HUDEP-2 (cell line): Measurements from ENCODE around the gene DYNAP.
A peak's percentile ranks its signal among the peaks of the same experiment; 100 is the strongest.

ENCODE experiments used
- DNase-seq, 76 experiments: peaks; one replicate each; lab custom pipeline; 2025; ENCODE audit not compliant: unreplicated experiment in 76 of 76; lab: John Stamatoyannopoulos, UW

Gene DYNAP

GRCh38 chr18:54590945-54591344 lies at the start of gene DYNAP:
DYNAP (plus strand) TSS chr18:54591245; CDS start chr18:54591283, 38 bp downstream.
- no peak for DNase-seq

- no peak for DNase-seq
Measured at GRCh38 chr18:54551590-54551989, 39.5 kb upstream of the DYNAP start.

GRCh38 chr18:54555286-54555685 lies 35.8 kb upstream of the DYNAP start:
- DNase-seq = no peak

GRCh38 chr18:54555996-54556395 lies 35.0 kb upstream of the DYNAP start:
- no peak for DNase-seq

- DNase-seq = no peak
Measured at GRCh38 chr18:54557958-54558357, 33.1 kb upstream of the DYNAP start.

- peak in 9 of 76 experiments; percentile 1 to 22 (median 5) for DNase-seq
Measured at GRCh38 chr18:54558609-54559585, 32.1 kb upstream of the DYNAP start.

GRCh38 chr18:54561706-54562267 lies 29.3 kb upstream of the DYNAP start:
- DNase-seq = no peak

- no peak for DNase-seq
Measured at GRCh38 chr18:54580202-54580729, 10.8 kb upstream of the DYNAP start.

- DNase-seq = no peak
Measured at GRCh38 chr18:54584065-54584464, 7.0 kb upstream of the DYNAP start.

GRCh38 chr18:54585743-54586142 lies 5.3 kb upstream of the DYNAP start:
- no peak for DNase-seq

GRCh38 chr18:54604211-54604610 lies 13.2 kb downstream of the DYNAP start:
- DNase-seq = no peak

GRCh38 chr18:54606835-54607212 lies 15.8 kb downstream of the DYNAP start:
- DNase-seq = no peak

GRCh38 chr18:54607213-54608027 lies 16.4 kb downstream of the DYNAP start:
- DNase-seq = no peak

- no peak for DNase-seq
Measured at GRCh38 chr18:54608028-54608642, 17.1 kb downstream of the DYNAP start.

- no peak for DNase-seq
Measured at GRCh38 chr18:54611816-54612215, 20.8 kb downstream of the DYNAP start.

- no peak for DNase-seq
Measured at GRCh38 chr18:54612237-54612636, 21.2 kb downstream of the DYNAP start.

- no peak for DNase-seq
Measured at GRCh38 chr18:54613174-54613573, 22.1 kb downstream of the DYNAP start.

- no peak for DNase-seq
Measured at GRCh38 chr18:54616220-54616848, 25.3 kb downstream of the DYNAP start.

GRCh38 chr18:54622084-54622483 lies 31.0 kb downstream of the DYNAP start:
- no peak for DNase-seq

- DNase-seq = no peak
Measured at GRCh38 chr18:54626779-54627178, 35.7 kb downstream of the DYNAP start.
